GM12878 (cell line): ENCODE data around the gene RABGEF1. TPM values are rescaled to one million over a fixed set of nuclear protein-coding genes. Genes with fewer than 3 reads are reported as not detected.
"Not testable (repeated sequence)": the region's sequence is repeated elsewhere in the genome, so short reads cannot be mapped to it uniquely, and the experiment has no call there.

Experiments used
- ATAC-seq: fragments of 200-7000 bp; cut with Tn5 transposase; 3 replicates; pipeline ENCODE4 v1.9.1; 2020; ENCODE audit warnings: mild to moderate bottlenecking, moderate library complexity
- BruUV-seq: library from RNA; stranded (reverse); fragments of 400-500 nt; replicated peaks from 2 replicates; lab custom pipeline; 2021; lab: Mats Ljungman, UMichigan
- CTCF ChIA-PET: fragments of 300-600 bp; sonication (Branson Sonifier 250); formaldehyde crosslinking; extraction: SDS; loops from one replicate; lab custom pipeline; 2021; ENCODE audit warnings: inconsistent platforms; lab: Yijun Ruan, JAX
- POLR2A ChIA-PET: fragments of 350-600 bp; formaldehyde crosslinking; extraction: SDS; loops from one replicate; lab custom pipeline; 2021; ENCODE audit warnings: inconsistent platforms; lab: Charles Lee
- RAD21 ChIA-PET: fragments of 300-600 bp; sonication (Branson Sonifier 250); formaldehyde crosslinking; loops from one replicate; lab custom pipeline; 2023; ENCODE audit warnings: antibody characterized with exemption; ENCODE audit not compliant: unreplicated experiment; lab: Charles Lee
- SMC1A ChIA-PET: fragments of 300-600 bp; sonication (Branson Sonifier 250); formaldehyde crosslinking; loops from one replicate; lab custom pipeline; 2023; ENCODE audit not compliant: unreplicated experiment, uncharacterized antibody; lab: Charles Lee
- DNase-seq: peaks from one replicate; pipeline ENCODE4 v3.0.0-alpha.2; 2011; ENCODE audit warnings: low read depth, low spot score
- FAIRE-seq: peaks from 3 replicates; lab custom pipeline; 2011; peaks lifted over from hg19 to GRCh38; lab: Jason Lieb, UNC
- H2AFZ ChIP-seq: 2 replicates; pipeline ENCODE4 v1.6.0; 2011; ENCODE audit warnings: low read depth, low read length, control low read depth; ENCODE audit not compliant: control insufficient read depth
- H3K27ac ChIP-seq: 2 replicates; pipeline ENCODE4 v1.5.1; 2011; ENCODE audit warnings: control low read depth; ENCODE audit not compliant: control insufficient read depth, insufficient read depth
- H3K27me3 ChIP-seq, 2 experiments: replicated peaks in 1 of 2; 2 replicates each; pipeline versions ENCODE4 v1.6.0 to v1.6.1; 2011; ENCODE audit warnings: low read length in 1 of 2; ENCODE audit not compliant: control insufficient read depth in 2 of 2, insufficient read depth in 2 of 2
- H3K36me3 ChIP-seq, 2 experiments: 2 replicates each; pipeline ENCODE4 v1.5.1; 2011; ENCODE audit warnings: low read length in 1 of 2; ENCODE audit not compliant: control insufficient read depth in 2 of 2, insufficient read depth in 2 of 2
- H3K4me1 ChIP-seq: 2 replicates; pipeline ENCODE4 v1.6.1; 2011; ENCODE audit warnings: mild to moderate bottlenecking, low read length, moderate library complexity, mixed read lengths; ENCODE audit not compliant: control insufficient read depth, insufficient read depth
- H3K4me2 ChIP-seq: 2 replicates; pipeline ENCODE4 v1.6.0; 2011; ENCODE audit warnings: control low read depth; ENCODE audit not compliant: control insufficient read depth, insufficient read depth
- H3K4me3 ChIP-seq: fragments of 200-600 bp; sonication (generic); 2 replicates; pipeline ENCODE4 v1.5.1; 2016
- H3K79me2 ChIP-seq: 2 replicates; pipeline ENCODE4 v1.6.0; 2011; ENCODE audit warnings: low read length; ENCODE audit not compliant: control insufficient read depth, insufficient read depth
- H3K9ac ChIP-seq: 2 replicates; pipeline ENCODE4 v1.8.0; 2011; ENCODE audit warnings: low read length, control low read depth, mixed read lengths; ENCODE audit not compliant: control insufficient read depth, insufficient read depth
- H3K9me3 ChIP-seq: replicated peaks from 3 replicates; pipeline ENCODE4 v1.5.1; 2011; ENCODE audit warnings: mild to moderate bottlenecking, low read length; ENCODE audit not compliant: control insufficient read depth, insufficient read depth
- H4K20me1 ChIP-seq: 2 replicates; pipeline ENCODE4 v1.6.0; 2011; ENCODE audit not compliant: control insufficient read depth, insufficient read depth
- BHLHE40 ChIP-seq, 2 experiments: fragments of 450-650 bp in 1 of 2; IDR thresholded peaks; 2 replicates each; pipeline ENCODE4 v1.6.1; 2011 to 2017; ENCODE audit warnings: low read depth in 2 of 2, borderline replicate concordance in 1 of 2, improper control_type of control experiment in 1 of 2, low read length in 1 of 2, mild to moderate bottlenecking in 1 of 2
- CBX5 ChIP-seq: sonication (generic); IDR thresholded peaks from 2 replicates; pipeline ENCODE4 v1.6.1; 2016; ENCODE audit warnings: low read depth, moderate library complexity, mild to moderate bottlenecking, inconsistent platforms
- IKZF1 ChIP-seq: fragments of 450-650 bp; conservative IDR thresholded peaks from 2 replicates; pipeline ENCODE4 v1.6.1; 2017; ENCODE audit warnings: antibody characterized with exemption, mild to moderate bottlenecking
- IRF5 ChIP-seq: fragments of 450-650 bp; IDR thresholded peaks from 2 replicates; pipeline ENCODE4 v1.6.1; 2017; ENCODE audit warnings: borderline replicate concordance
- TCF7 ChIP-seq: IDR thresholded peaks from 2 replicates; pipeline ENCODE4 v1.6.1; 2014; ENCODE audit warnings: antibody characterized with exemption, borderline replicate concordance
- in situ Hi-C: fragments of 300-500 bp; cut with MboI; formaldehyde crosslinking; loops from 9 replicates; pipeline ENCODE4 v1.14.3; 2018; ENCODE audit warnings: mixed read lengths
- intact Hi-C: fragments of 100-400 bp; cut with micrococcal nuclease; formaldehyde crosslinking; loops from one replicate; pipeline ENCODE4 v1.14.2; 2022; ENCODE audit not compliant: unreplicated experiment
- polyA plus RNA-seq, 11 experiments: library from polyadenylated mRNA; depleted of rRNA in 4 of 11; unstranded in 6 of 11; stranded (reverse) in 5 of 11; fragments of >200 nt; fragmentation: Nextera tagmentation in 4 of 11; fragmentation: Illumina TruSeq in 1 of 11; extraction: Ambion mirVana in 4 of 11; extraction: Trizol in 1 of 11; gene quantifications; 1 replicate in 1 of 11; 2 replicates in 10 of 11; pipeline versions ENCODE4 v1.2.1 to v1.2.3, GENCODE V29; 2011 to 2016; ENCODE audit warnings: inconsistent platforms in 2 of 11, missing spikeins in 2 of 11, low read depth in 1 of 11
- total RNA-seq, 4 experiments: library from RNA; depleted of rRNA in 3 of 4; stranded (reverse); fragments of >200 nt in 3 of 4; fragmentation: Illumina TruSeq in 1 of 4; extraction: Trizol in 1 of 4; gene quantifications; 2 replicates each; pipeline versions ENCODE4 v1.2.1 to v1.2.3, GENCODE V29; 2013 to 2021
- TF ChIP-seq, protein P1 (sequence below): IDR thresholded peaks from 2 replicates; pipeline ENCODE4 v1.6.1; 2011; ENCODE audit warnings: borderline replicate concordance, low read depth, mild to moderate bottlenecking, moderate library complexity, low read length; ENCODE audit not compliant: insufficient read depth, poor library complexity, severe bottlenecking

RABGEF1 gene
- total and polyA plus RNA-seq, 10 of the 15 experiments (the other 5 are each of a cell fraction or from before 2014, with no cell fraction given), result 10.2 to 36.4 (median 26.1) TPM

- TF ChIP-seq IRF5 (no peak), IKZF1 (no peak), TCF7 (no peak), CBX5 (no peak), BHLHE40 (IDR thresholded peaks at IDR 0.05; ENCODE audit: borderline replicate concordance in 1 of 2, low read depth in 2 of 2, low read length in 1 of 2) (no peak)
- TF ChIP-seq, protein P1, sequence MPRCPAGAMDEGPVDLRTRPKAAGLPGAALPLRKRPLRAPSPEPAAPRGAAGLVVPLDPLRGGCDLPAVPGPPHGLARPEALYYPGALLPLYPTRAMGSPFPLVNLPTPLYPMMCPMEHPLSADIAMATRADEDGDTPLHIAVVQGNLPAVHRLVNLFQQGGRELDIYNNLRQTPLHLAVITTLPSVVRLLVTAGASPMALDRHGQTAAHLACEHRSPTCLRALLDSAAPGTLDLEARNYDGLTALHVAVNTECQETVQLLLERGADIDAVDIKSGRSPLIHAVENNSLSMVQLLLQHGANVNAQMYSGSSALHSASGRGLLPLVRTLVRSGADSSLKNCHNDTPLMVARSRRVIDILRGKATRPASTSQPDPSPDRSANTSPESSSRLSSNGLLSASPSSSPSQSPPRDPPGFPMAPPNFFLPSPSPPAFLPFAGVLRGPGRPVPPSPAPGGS, result no peak
- TF ChIP-seq, all 136 proteins: peak for 0
Observed at GRCh38 chr7:66766041-66766440, 25.5 kb downstream of the RABGEF1 start (continued).

DNA sequence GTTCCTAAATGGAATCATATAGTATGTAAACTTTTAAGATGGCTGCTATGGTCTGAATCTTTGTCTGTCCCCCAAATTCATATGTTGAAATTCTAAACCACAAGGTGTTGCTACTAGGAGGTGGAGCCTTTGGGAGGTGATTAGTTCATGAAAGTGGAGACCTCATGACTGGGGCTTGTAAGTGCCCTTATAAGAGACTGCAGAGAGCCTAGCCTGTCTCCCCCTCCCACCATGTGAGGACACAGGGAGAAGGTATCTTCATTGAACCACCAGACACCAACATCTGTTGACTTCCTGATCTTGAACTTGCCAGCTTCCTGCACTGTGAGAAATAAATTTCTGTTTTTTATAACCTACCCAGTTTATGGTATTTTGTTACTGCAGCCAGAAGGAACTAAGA is 27.0 kb downstream of the RABGEF1 start:
- ATAC-seq, result 0 out of 3 replicates have a peak, but pooled peaks have one; percentile 11
- CTCF ChIA-PET, H3K4me2 ChIP-seq, intact Hi-C loops, H3K27me3 ChIP-seq, SMC1A ChIA-PET, DNase-seq, H3K36me3 ChIP-seq, H2AFZ ChIP-seq, H3K9me3 ChIP-seq, H3K27ac ChIP-seq, in situ Hi-C loops, H3K4me3 ChIP-seq, H3K9ac ChIP-seq, FAIRE-seq, H4K20me1 ChIP-seq, BruUV-seq: not testable (repeated sequence)
- POLR2A ChIA-PET, result interaction anchor here (0.7 kb wide), 1 partner anchor 45 kb away, joined by 7 read pairs; no protein-coding TSS in a partner anchor
- Histone ChIP-seq H3K79me2 (peaks cover 44% of the 10 kb centered on the region), H3K4me1 (peaks cover 20% of the 10 kb centered on the region)
- RAD21 ChIA-PET, result interaction anchor here (0.7 kb wide), 1 partner anchor 336 kb away, joined by 5 read pairs; no protein-coding TSS in a partner anchor
